ENCODE results near the gene FMO5. TPM values are rescaled to one million over a fixed set of nuclear protein-coding genes. Genes with fewer than 3 reads are reported as not detected.

FMO5 gene
- total RNA-seq, 2 donors from 2014 or later, result 1.9 to 4.7 TPM

DNA sequence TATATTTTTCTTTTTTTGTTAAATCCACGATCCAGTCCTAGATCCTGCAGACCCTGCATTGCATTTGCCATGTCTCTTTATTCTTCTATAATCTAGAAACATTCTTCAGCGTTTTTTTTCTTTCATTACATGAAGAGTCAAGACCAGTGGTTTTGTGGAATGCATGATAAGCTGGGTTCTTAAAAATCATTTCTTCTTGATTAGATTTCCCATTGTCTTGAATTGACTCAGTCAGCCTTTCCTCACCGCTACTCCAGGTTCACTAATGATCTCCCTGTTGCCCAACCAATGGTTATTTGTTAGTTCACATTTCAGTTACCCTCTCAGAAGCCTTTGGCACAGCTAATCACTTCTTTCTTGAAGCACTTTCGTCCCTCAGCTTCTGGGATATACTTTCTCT, 42.6 kb upstream of the FMO5 start:
- ATAC-seq (ENCODE audit: insufficient number of reproducible peaks, low FRiP score, low read depth), result no peak
- peaks cover under 1 to 5% of the 10 kb centered on the region in 2 donors for H3K4me1 ChIP-seq (ENCODE audit: control insufficient read depth in 1 of 2, low read depth in 2 of 2)
- H3K27ac ChIP-seq, result no peak overlapping the region
- DNase-seq (ENCODE audit: low spot score), result no peak
- H3K36me3 ChIP-seq, result peaks cover 31% of the 10 kb centered on the region
- H3K9me3 ChIP-seq, result no peaks in the 10 kb centered on the region
- TF ChIP-seq, protein P1, sequence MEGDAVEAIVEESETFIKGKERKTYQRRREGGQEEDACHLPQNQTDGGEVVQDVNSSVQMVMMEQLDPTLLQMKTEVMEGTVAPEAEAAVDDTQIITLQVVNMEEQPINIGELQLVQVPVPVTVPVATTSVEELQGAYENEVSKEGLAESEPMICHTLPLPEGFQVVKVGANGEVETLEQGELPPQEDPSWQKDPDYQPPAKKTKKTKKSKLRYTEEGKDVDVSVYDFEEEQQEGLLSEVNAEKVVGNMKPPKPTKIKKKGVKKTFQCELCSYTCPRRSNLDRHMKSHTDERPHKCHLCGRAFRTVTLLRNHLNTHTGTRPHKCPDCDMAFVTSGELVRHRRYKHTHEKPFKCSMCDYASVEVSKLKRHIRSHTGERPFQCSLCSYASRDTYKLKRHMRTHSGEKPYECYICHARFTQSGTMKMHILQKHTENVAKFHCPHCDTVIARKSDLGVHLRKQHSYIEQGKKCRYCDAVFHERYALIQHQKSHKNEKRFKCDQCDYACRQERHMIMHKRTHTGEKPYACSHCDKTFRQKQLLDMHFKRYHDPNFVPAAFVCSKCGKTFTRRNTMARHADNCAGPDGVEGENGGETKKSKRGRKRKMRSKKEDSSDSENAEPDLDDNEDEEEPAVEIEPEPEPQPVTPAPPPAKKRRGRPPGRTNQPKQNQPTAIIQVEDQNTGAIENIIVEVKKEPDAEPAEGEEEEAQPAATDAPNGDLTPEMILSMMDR (IDR thresholded peaks at IDR 0.05), result no peak
- no peak overlapping the region for H3K4me3 ChIP-seq
- no peaks in the 10 kb centered on the region for H3K27me3 ChIP-seq (replicated peaks; ENCODE audit: insufficient read depth)

DNA sequence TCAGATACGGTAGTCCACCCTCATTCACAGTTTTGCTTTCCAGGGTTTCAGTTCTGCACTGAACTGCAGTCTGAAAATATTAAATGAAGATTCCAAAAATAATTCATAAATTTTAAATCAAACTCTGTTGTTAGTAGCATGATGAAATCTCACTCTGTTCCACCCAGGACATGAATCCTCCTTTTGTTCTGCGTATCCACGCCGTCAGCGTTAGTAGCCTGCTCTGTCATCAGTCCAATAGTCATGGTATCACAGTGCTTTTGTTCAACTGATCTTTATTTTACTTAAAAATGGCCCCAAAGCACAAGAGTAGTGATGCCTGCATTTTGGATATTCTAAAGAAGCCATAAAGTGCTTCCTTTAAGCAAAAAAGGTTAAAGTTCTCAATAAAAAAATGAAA, 41.2 kb upstream of the FMO5 start:
- Histone ChIP-seq H3K4me1 (ENCODE audit: control insufficient read depth in 1 of 2, low read depth in 2 of 2) (no peaks in the 10 kb centered on the region), H3K27me3 (replicated peaks; ENCODE audit: insufficient read depth) (no peaks in the 10 kb centered on the region), H3K9me3 (no peaks in the 10 kb centered on the region), H3K27ac (no peak overlapping the region), H3K4me3 (no peak overlapping the region), H3K36me3 (peaks cover 33% of the 10 kb centered on the region)
- TF ChIP-seq, protein P1 (IDR thresholded peaks at IDR 0.05), result no peak
- ATAC-seq (ENCODE audit: insufficient number of reproducible peaks, low FRiP score, low read depth), result no peak
- no peak for DNase-seq (ENCODE audit: low spot score)

DNA sequence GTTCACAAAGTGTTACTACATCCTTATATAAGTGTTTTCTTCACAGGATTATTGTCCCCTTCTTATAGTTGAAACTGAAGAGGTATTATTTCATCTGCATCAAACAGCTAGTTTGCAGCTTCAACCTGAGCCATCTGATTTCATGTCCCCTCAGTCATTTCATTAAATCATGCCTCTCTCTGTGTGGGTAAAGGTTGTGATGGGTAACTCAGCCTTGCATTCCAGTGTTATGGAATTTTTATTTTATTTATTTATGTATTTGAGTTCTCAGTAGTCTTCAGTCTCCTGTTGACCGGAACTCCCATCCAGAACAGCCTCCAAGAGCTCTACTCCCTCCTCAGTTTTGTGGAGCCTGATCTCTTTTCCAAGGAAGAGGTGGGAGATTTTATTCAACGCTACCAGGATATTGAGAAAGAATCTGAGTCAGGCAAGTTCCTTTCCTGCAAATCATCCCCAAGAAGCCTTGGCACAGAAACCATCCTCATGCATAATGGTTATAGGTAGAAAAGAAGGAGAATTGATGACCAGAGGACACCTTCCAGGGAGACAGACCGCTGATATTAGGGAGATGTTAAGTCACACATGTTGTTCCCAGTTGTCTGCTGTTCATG, 39.1 kb upstream of the FMO5 start:
- DNase-seq (ENCODE audit: low spot score) (no peak), ATAC-seq (ENCODE audit: insufficient number of reproducible peaks, low FRiP score, low read depth) (no peak)
- H3K4me1 ChIP-seq (ENCODE audit: control insufficient read depth in 1 of 2, low read depth in 2 of 2), result no peaks in the 10 kb centered on the region
- no peak overlapping the region for H3K4me3 ChIP-seq
- H3K27ac ChIP-seq, result no peak overlapping the region
- TF ChIP-seq, protein P1 (IDR thresholded peaks at IDR 0.05), result no peak
- H3K27me3 ChIP-seq (replicated peaks; ENCODE audit: insufficient read depth), result no peaks in the 10 kb centered on the region
- H3K9me3 ChIP-seq, result no peaks in the 10 kb centered on the region
- H3K36me3 ChIP-seq, result peaks cover 31% of the 10 kb centered on the region

DNA sequence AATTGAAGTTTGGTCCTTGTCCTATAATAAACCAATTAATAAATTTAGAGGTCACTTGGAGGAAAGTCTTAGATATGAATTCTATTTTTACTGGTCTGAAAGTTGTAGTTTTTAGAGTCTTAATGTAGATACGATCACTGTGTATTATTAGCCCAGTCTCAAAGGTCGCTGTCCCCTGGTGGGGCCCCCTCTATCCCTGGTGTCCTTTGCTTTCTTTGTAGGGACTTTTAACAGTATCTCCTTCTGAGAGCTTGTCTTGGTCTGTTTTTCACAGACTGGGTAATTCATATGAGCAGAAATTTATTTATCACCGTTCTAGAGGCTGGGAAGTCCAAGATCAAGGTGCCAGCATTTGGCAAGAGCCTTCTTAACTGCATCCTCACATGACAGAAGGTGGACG, 35.8 kb upstream of the FMO5 start:
- no peak for ATAC-seq (ENCODE audit: insufficient number of reproducible peaks, low FRiP score, low read depth)
- Histone ChIP-seq H3K36me3 (peaks cover 17% of the 10 kb centered on the region), H3K4me3 (no peak overlapping the region), H3K9me3 (no peaks in the 10 kb centered on the region), H3K27ac (no peak overlapping the region), H3K27me3 (replicated peaks; ENCODE audit: insufficient read depth) (no peaks in the 10 kb centered on the region), H3K4me1 (ENCODE audit: control insufficient read depth in 1 of 2, low read depth in 2 of 2) (no peaks in the 10 kb centered on the region)
- no peak for DNase-seq (ENCODE audit: low spot score)
- TF ChIP-seq, protein P1 (IDR thresholded peaks at IDR 0.05), result no peak

DNA sequence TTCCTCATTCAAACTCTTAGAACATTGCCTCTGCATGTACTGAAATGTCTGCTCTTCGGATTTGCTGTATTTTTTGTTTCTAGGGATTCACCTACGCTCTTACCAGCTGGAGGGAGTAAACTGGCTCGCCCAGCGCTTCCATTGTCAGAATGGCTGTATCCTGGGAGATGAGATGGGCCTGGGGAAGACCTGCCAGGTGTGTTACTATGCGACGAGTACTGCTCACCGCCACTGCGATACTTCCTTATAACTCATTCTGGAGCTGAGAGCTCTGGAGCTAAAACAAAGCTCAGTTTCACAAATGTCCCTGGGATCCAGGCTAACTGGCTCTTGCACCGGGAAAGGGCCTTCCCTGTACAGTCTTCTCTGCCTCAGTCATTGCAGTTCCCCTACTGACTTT, 27.4 kb upstream of the FMO5 start:
- ATAC-seq (ENCODE audit: insufficient number of reproducible peaks, low FRiP score, low read depth), result no peak
- TF ChIP-seq, protein P1 (IDR thresholded peaks at IDR 0.05), result no peak
- Histone ChIP-seq H3K27me3 (replicated peaks; ENCODE audit: insufficient read depth) (no peaks in the 10 kb centered on the region), H3K4me3 (no peak overlapping the region), H3K27ac (no peak overlapping the region), H3K4me1 (ENCODE audit: control insufficient read depth in 1 of 2, low read depth in 2 of 2) (peaks cover under 1 to 1% of the 10 kb centered on the region in 2 donors), H3K36me3 (peaks cover 5% of the 10 kb centered on the region), H3K9me3 (no peaks in the 10 kb centered on the region)
- DNase-seq (ENCODE audit: low spot score), result no peak
